Measurements from ENCODE around the gene SMYD3. TPM values are rescaled to one million over a fixed set of nuclear protein-coding genes. Genes with fewer than 3 reads are reported as not detected.

SMYD3 gene
- total RNA-seq, 4 donors from 2014 or later: 10.5 to 36.4 (median 22.5) TPM

GRCh38 chr1:246390855-246391254, 116.2 kb downstream of the SMYD3 start:
- Histone ChIP-seq H3K4me1 (no peaks in the 10 kb centered on the region), H3K4me3 (no peak overlapping the region), H3K27ac (no peak overlapping the region), H3K9me3 (no peaks in the 10 kb centered on the region), H3K27me3 (no peaks in the 10 kb centered on the region), H3K36me3 (no peaks in the 10 kb centered on the region)
- TF ChIP-seq, protein P1, sequence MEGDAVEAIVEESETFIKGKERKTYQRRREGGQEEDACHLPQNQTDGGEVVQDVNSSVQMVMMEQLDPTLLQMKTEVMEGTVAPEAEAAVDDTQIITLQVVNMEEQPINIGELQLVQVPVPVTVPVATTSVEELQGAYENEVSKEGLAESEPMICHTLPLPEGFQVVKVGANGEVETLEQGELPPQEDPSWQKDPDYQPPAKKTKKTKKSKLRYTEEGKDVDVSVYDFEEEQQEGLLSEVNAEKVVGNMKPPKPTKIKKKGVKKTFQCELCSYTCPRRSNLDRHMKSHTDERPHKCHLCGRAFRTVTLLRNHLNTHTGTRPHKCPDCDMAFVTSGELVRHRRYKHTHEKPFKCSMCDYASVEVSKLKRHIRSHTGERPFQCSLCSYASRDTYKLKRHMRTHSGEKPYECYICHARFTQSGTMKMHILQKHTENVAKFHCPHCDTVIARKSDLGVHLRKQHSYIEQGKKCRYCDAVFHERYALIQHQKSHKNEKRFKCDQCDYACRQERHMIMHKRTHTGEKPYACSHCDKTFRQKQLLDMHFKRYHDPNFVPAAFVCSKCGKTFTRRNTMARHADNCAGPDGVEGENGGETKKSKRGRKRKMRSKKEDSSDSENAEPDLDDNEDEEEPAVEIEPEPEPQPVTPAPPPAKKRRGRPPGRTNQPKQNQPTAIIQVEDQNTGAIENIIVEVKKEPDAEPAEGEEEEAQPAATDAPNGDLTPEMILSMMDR (IDR thresholded peaks at IDR 0.05): no peak
- no peak for TF ChIP-seq POLR2A (IDR thresholded peaks at IDR 0.05)
- no peak for DNase-seq
- intact Hi-C loops (cut with DNase I; ENCODE audit: low total_unique reads): no loop called here

GRCh38 chr1:246384616-246385015, 122.5 kb downstream of the SMYD3 start:
- H3K27ac ChIP-seq: no peak overlapping the region
- no peak overlapping the region for H3K4me3 ChIP-seq
- no peaks in the 10 kb centered on the region for H3K36me3 ChIP-seq
- intact Hi-C loops (cut with DNase I; ENCODE audit: low total_unique reads): no loop called here
- no peak for DNase-seq
- TF ChIP-seq POLR2A (IDR thresholded peaks at IDR 0.05): no peak
- TF ChIP-seq, protein P1 (IDR thresholded peaks at IDR 0.05): no peak
- H3K27me3 ChIP-seq: no peaks in the 10 kb centered on the region
- no peaks in the 10 kb centered on the region for H3K4me1 ChIP-seq
- H3K9me3 ChIP-seq: no peaks in the 10 kb centered on the region

DNA sequence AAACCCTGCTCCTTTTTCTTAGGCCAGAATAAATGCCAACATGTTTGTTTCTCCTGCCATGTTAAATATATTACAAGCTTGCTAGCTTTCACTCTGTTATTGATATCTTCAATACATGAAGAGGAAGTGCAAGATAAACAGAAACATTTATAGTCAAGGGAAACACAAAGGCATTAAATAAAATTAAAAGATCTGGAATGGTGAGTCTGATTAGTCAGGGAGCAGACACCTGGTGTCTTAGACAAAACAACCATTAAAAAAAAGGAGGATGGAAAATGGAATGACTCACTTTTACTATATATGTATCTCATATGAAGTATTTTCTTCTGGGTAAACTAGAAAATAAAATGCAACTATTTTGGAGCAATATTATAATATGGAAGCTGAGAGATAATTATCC, 123.3 kb downstream of the SMYD3 start:
- Histone ChIP-seq H3K27me3 (no peaks in the 10 kb centered on the region), H3K27ac (no peak overlapping the region), H3K36me3 (no peaks in the 10 kb centered on the region), H3K9me3 (no peaks in the 10 kb centered on the region), H3K4me1 (no peaks in the 10 kb centered on the region), H3K4me3 (no peak overlapping the region)
- no peak for DNase-seq
- intact Hi-C loops (cut with DNase I; ENCODE audit: low total_unique reads): no loop called here
- TF ChIP-seq, protein P1 (IDR thresholded peaks at IDR 0.05): no peak

DNA sequence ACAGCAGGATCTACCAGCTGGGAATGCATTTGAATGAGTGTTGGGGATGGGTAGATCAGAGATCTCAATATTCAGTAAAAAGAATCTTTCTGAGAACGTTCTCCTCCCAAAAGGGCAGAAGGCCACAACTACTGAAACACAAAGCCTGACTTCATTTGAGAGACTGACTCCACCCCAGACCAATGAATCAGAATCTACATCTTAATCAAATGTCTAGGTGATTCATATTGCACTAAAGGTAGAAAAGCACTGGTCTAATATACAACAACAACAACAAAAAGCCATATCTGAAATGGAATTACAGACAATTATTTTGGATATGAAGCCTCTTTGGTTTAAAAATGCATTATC, 123.9 kb downstream of the SMYD3 start:
- no peak for TF ChIP-seq POLR2A (IDR thresholded peaks at IDR 0.05)
- TF ChIP-seq, protein P1 (IDR thresholded peaks at IDR 0.05): no peak
- H3K9me3 ChIP-seq: no peaks in the 10 kb centered on the region
- H3K4me1 ChIP-seq: no peaks in the 10 kb centered on the region
- intact Hi-C loops (cut with DNase I; ENCODE audit: low total_unique reads): no loop called here
- H3K27me3 ChIP-seq: no peaks in the 10 kb centered on the region
- no peaks in the 10 kb centered on the region for H3K36me3 ChIP-seq
- no peak overlapping the region for H3K27ac ChIP-seq
- no peak overlapping the region for H3K4me3 ChIP-seq
- no peak for DNase-seq

DNA sequence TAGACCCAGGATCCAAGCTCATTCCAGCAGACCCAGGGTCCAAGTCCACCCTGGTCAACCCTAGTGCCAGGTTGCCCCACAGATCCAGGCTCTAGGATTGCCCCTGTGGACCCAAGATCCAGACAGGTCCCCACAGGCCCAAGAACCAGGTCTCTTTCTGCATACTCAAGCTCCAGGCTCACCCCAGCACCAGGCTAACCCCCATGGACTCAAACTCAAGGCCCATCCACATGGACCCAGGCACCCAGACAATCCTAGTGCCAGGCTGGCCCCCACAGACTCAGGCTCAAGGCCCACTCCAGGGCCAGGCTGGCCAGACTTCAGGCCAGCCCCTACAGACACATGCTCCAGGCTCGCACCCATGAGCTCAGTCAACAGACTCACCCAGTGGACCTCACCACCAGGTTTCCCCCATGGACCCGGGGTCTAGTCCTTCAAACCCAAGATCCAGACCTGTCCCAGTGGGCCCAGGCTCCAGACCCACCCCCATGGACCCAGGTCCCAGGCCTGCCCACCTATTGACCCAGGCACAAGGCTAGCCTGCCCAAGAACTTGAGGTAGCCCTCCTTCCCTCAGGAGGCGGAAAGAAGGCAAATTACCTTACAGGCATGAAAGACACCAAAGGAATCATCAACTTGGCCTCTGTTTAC, 124.4 kb downstream of the SMYD3 start:
- H3K27me3 ChIP-seq: no peaks in the 10 kb centered on the region
- intact Hi-C loops (cut with DNase I; ENCODE audit: low total_unique reads): no loop called here
- no peaks in the 10 kb centered on the region for H3K36me3 ChIP-seq
- no peak overlapping the region for H3K27ac ChIP-seq
- H3K9me3 ChIP-seq: no peaks in the 10 kb centered on the region
- DNase-seq: no peak
- no peak overlapping the region for H3K4me3 ChIP-seq
- no peaks in the 10 kb centered on the region for H3K4me1 ChIP-seq
- TF ChIP-seq, protein P1 (IDR thresholded peaks at IDR 0.05): no peak
- no peak for TF ChIP-seq POLR2A (IDR thresholded peaks at IDR 0.05)
